Keratinocyte (primary cell): ENCODE measurements around the gene FSIP1. TPM values are rescaled to one million over a fixed set of nuclear protein-coding genes. Genes with fewer than 3 reads are reported as not detected.
A peak's percentile ranks its signal among the peaks of the same experiment; 100 is the strongest.

Experiments used
- DNase-seq: peaks from one replicate; pipeline ENCODE4 v3.0.0-alpha.2; 2011; ENCODE audit warnings: low read depth, missing footprints, low spot score
- FAIRE-seq: peaks from 2 replicates; lab custom pipeline; 2011; peaks lifted over from hg19 to GRCh38; lab: Jason Lieb, UNC
- H2AFZ ChIP-seq: 2 replicates; pipeline ENCODE4 v1.6.0; 2012; ENCODE audit warnings: low read length, control low read depth, inconsistent platforms; ENCODE audit not compliant: control insufficient read depth
- H3K27ac ChIP-seq: 2 replicates; pipeline ENCODE4 v1.5.1; 2011; ENCODE audit warnings: low read length; ENCODE audit not compliant: control insufficient read depth, insufficient read depth
- H3K27me3 ChIP-seq: 3 replicates; pipeline ENCODE4 v1.6.0; 2011; ENCODE audit warnings: low read length; ENCODE audit not compliant: control insufficient read depth, insufficient read depth; ENCODE audit errors: extremely low read depth
- H3K36me3 ChIP-seq, 2 experiments: 2 replicates in 1 of 2; 3 replicates in 1 of 2; pipeline ENCODE4 v1.5.1; 2011; ENCODE audit warnings: low read length in 2 of 2, mild to moderate bottlenecking in 1 of 2; ENCODE audit not compliant: control insufficient read depth in 2 of 2, insufficient read depth in 2 of 2; ENCODE audit errors: extremely low read depth in 1 of 2
- H3K4me1 ChIP-seq: 3 replicates; pipeline ENCODE4 v1.5.1; 2011; ENCODE audit warnings: low read length; ENCODE audit not compliant: control insufficient read depth, insufficient read depth; ENCODE audit errors: extremely low read depth
- H3K4me2 ChIP-seq: 3 replicates; pipeline ENCODE4 v1.6.0; 2011; ENCODE audit warnings: low read depth, low read length; ENCODE audit not compliant: control insufficient read depth, insufficient read depth; ENCODE audit errors: extremely low read depth
- H3K4me3 ChIP-seq, 3 experiments: fragments of 200-600 bp in 1 of 3; sonication (generic) in 1 of 3; 2 replicates in 2 of 3; 3 replicates in 1 of 3; pipeline ENCODE4 v1.5.1; 2011 to 2016; ENCODE audit warnings: low read length in 3 of 3, mild to moderate bottlenecking in 3 of 3, control low read depth in 2 of 3, inconsistent platforms in 1 of 3, low read depth in 1 of 3, mixed read lengths in 1 of 3, mixed run types in 1 of 3, moderate library complexity in 1 of 3; ENCODE audit not compliant: control insufficient read depth in 2 of 3, insufficient read depth in 2 of 3; ENCODE audit errors: extremely low read depth in 1 of 3
- H3K79me2 ChIP-seq: 2 replicates; pipeline ENCODE4 v1.6.0; 2012; ENCODE audit warnings: low read length; ENCODE audit not compliant: control insufficient read depth, insufficient read depth
- H3K9ac ChIP-seq: 3 replicates; pipeline ENCODE4 v1.6.0; 2011; ENCODE audit warnings: low read length; ENCODE audit not compliant: control insufficient read depth, insufficient read depth; ENCODE audit errors: extremely low read depth
- H3K9me1 ChIP-seq: 3 replicates; pipeline ENCODE4 v1.6.0; 2011; ENCODE audit warnings: low read length; ENCODE audit not compliant: control insufficient read depth, insufficient read depth; ENCODE audit errors: extremely low read depth
- H3K9me3 ChIP-seq: 2 replicates; pipeline ENCODE4 v1.5.1; 2012; ENCODE audit warnings: low read depth, low read length; ENCODE audit not compliant: control insufficient read depth
- H4K20me1 ChIP-seq: 3 replicates; pipeline ENCODE4 v1.6.0; 2011; ENCODE audit warnings: low read length; ENCODE audit not compliant: control insufficient read depth, insufficient read depth; ENCODE audit errors: extremely low read depth
- EZH2 ChIP-seq: IDR thresholded peaks from one replicate; pipeline ENCODE4 v1.6.1; 2012; ENCODE audit warnings: inconsistent platforms, mild to moderate bottlenecking, low read length, moderate library complexity
- dilution Hi-C: fragments of 300-500 bp; cut with MboI; formaldehyde crosslinking; loops from one replicate; pipeline ENCODE4 v1.7.0; 2020; ENCODE audit warnings: low sequenced_read_pairs; ENCODE audit not compliant: extremely low pct_ligation_motif_present
- polyA plus RNA-seq, 5 experiments: library from polyadenylated mRNA; depleted of rRNA in 3 of 5; stranded (reverse) in 3 of 5; stranded (forward) in 1 of 5; unstranded in 1 of 5; fragments of >200 nt; gene quantifications; 1 replicate in 1 of 5; 2 replicates in 3 of 5; 3 replicates in 1 of 5; pipeline versions ENCODE4 v1.2.1 to v1.2.3, GENCODE V29; 2011 to 2012; ENCODE audit warnings: missing spikeins in 2 of 5, low read depth in 1 of 5, low replicate concordance in 1 of 5
- TF ChIP-seq, protein P1 (sequence below), 3 experiments: IDR thresholded peaks in 1 of 3; conservative IDR thresholded peaks in 1 of 3; optimal IDR thresholded peaks in 1 of 3; 2 replicates in 2 of 3; 3 replicates in 1 of 3; pipeline versions ENCODE3 to v1.5.1; 2011; ENCODE audit warnings: low read length in 3 of 3, mild to moderate bottlenecking in 3 of 3, moderate library complexity in 2 of 3, control low read depth in 1 of 3, inconsistent platforms in 1 of 3; ENCODE audit not compliant: insufficient read depth in 2 of 3; ENCODE audit errors: extremely low read depth in 1 of 3

The FSIP1 gene
- polyA plus RNA-seq, 1 donor (not counting 4 experiments of a cell fraction or from before 2014, with no cell fraction given), result 1.5 TPM

DNA sequence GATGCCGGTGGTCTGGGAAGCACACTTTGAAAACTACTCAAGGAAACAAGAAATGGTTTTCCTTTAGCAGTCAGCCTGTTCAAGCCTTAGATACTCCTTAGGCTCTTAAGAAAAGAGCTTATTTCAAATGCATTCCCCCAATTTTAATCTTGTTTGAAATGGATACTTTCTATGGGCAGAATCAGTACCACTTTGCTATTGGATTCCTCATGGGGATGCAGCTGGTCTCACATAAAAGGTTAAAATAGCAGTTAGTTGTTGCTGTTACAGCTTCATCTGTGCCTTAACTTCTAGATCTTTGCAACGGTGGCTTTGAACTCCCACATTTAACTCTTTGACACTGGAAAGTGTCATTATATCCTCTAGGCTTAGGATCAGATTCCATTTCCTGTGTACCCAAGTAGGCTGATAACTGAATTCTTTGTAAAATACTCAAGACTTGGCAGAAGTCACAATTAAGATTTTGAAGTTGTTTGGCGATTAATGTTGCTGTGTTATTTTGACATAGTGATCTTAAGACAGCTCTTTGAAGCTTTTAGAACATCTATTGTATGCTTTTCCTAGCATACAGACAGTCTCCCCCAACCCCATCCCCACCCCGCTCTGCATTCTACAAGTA, 199.6 kb downstream of the FSIP1 start:
- dilution Hi-C loops, result no loop called here
- no peaks in the 10 kb centered on the region for H3K27me3 ChIP-seq
- no peak for TF ChIP-seq EZH2
- TF ChIP-seq, protein P1, sequence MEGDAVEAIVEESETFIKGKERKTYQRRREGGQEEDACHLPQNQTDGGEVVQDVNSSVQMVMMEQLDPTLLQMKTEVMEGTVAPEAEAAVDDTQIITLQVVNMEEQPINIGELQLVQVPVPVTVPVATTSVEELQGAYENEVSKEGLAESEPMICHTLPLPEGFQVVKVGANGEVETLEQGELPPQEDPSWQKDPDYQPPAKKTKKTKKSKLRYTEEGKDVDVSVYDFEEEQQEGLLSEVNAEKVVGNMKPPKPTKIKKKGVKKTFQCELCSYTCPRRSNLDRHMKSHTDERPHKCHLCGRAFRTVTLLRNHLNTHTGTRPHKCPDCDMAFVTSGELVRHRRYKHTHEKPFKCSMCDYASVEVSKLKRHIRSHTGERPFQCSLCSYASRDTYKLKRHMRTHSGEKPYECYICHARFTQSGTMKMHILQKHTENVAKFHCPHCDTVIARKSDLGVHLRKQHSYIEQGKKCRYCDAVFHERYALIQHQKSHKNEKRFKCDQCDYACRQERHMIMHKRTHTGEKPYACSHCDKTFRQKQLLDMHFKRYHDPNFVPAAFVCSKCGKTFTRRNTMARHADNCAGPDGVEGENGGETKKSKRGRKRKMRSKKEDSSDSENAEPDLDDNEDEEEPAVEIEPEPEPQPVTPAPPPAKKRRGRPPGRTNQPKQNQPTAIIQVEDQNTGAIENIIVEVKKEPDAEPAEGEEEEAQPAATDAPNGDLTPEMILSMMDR (optimal IDR thresholded peaks at IDR 0.05 in 1 of 3, IDR thresholded peaks at IDR 0.05 in 1 of 3, conservative IDR thresholded peaks at IDR 0.05 in 1 of 3; ENCODE audit: extremely low read depth in 1 of 3, insufficient read depth in 2 of 3, low read length in 3 of 3), result no peak
- peaks cover 53% of the 10 kb centered on the region for H4K20me1 ChIP-seq
- no peak for DNase-seq
- H2AFZ ChIP-seq, result no peak overlapping the region
- peak overlapping the region; percentile 70 for H3K27ac ChIP-seq
- peak overlapping the region; percentile 60 to 82 (median 65) for H3K4me3 ChIP-seq
- no peaks in the 10 kb centered on the region for H3K9me3 ChIP-seq
- peaks cover 28% of the 10 kb centered on the region for H3K4me1 ChIP-seq
- peaks cover 29% of the 10 kb centered on the region for H3K79me2 ChIP-seq
- H3K36me3 ChIP-seq, result peaks cover 34 to 58% of the 10 kb centered on the region in 2 experiments
- peak; percentile 58 for FAIRE-seq
- no peaks in the 10 kb centered on the region for H3K9me1 ChIP-seq
- peak overlapping the region; percentile 82 for H3K9ac ChIP-seq
- H3K4me2 ChIP-seq, result peak overlapping the region; percentile 98

DNA sequence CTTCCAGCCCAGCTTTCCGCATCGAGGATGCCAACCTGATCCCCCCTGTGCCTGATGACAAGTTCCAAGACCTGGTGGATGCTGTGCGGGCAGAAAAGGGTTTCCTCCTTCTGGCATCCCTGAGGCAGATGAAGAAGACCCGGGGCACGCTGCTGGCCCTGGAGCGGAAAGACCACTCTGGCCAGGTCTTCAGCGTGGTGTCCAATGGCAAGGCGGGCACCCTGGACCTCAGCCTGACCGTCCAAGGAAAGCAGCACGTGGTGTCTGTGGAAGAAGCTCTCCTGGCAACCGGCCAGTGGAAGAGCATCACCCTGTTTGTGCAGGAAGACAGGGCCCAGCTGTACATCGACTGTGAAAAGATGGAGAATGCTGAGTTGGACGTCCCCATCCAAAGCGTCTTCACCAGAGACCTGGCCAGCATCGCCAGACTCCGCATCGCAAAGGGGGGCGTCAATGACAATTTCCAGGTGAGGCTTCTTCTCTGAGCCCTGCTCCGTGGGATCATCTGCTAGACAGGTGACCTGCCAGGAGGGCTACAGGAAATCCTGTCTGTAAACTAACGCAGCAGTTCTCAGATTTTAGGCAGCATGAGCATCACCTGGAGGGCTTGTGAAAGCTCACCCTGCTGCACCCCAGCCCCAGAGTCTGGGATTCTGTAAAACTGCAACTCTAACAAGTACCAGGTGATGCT, 200.2 kb downstream of the FSIP1 start:
- TF ChIP-seq, protein P1 (optimal IDR thresholded peaks at IDR 0.05 in 1 of 3, IDR thresholded peaks at IDR 0.05 in 1 of 3, conservative IDR thresholded peaks at IDR 0.05 in 1 of 3; ENCODE audit: extremely low read depth in 1 of 3, insufficient read depth in 2 of 3, low read length in 3 of 3), result no peak
- TF ChIP-seq EZH2, result no peak
- Histone ChIP-seq H3K4me1 (peaks cover 28% of the 10 kb centered on the region), H3K27ac (peak overlapping the region; percentile 70), H2AFZ (no peak overlapping the region), H3K9me1 (no peaks in the 10 kb centered on the region), H3K36me3 (peaks cover 28 to 51% of the 10 kb centered on the region in 2 experiments), H3K27me3 (no peaks in the 10 kb centered on the region), H3K4me2 (peak overlapping the region; percentile 98), H3K9me3 (no peaks in the 10 kb centered on the region), H4K20me1 (peaks cover 47% of the 10 kb centered on the region), H3K9ac (peak overlapping the region; percentile 82), H3K4me3 (peak overlapping the region; percentile 60 to 82 (median 65)), H3K79me2 (peaks cover 29% of the 10 kb centered on the region)
- dilution Hi-C loops, result no loop called here
- FAIRE-seq, result no peak
- peak; percentile 38 for DNase-seq
